ENCODE data around the gene NFIC.
"Not testable (repeated sequence)": the region's sequence is repeated elsewhere in the genome, so short reads cannot be mapped to it uniquely, and the experiment has no call there.

GRCh38 chr19:3348469-3348868 lies 17.9 kb upstream of the NFIC start:
- not testable (repeated sequence) for TF ChIP-seq CTCF, EZH2, EZH2phosphoT487 (IDR thresholded peaks at IDR 0.05)

Measured in neural progenitor cell (in vitro differentiated cells).